Brain pericyte (primary cell): ENCODE measurements around the gene DDI1.
"Not testable (repeated sequence)": the region's sequence is repeated elsewhere in the genome, so short reads cannot be mapped to it uniquely, and the experiment has no call there.

Source experiments
- DNase-seq: peaks from one replicate; pipeline ENCODE4 v3.0.0-alpha.2; 2012; ENCODE audit warnings: low read depth, low spot score

The DDI1 gene

DNA sequence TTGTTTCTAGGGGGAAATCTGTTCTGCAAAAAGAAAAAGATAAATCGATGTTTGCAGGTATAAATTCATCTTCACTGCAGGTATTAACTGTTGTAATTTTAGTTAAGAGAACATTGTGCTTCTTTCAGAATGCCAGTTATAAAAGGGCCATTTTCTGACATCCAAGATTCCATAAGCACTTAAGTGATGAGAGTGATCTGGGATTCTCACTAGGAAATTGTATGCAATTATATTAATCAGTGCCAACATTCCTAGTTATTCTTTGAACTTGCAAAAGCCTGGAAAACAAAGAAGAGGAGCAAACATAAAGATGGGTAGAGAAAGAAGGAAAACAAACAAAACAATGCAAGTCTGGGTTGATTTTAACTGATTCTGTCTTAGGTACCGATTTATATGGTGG lies 5.4 kb downstream of the DDI1 start:
- no peak for DNase-seq

DNA sequence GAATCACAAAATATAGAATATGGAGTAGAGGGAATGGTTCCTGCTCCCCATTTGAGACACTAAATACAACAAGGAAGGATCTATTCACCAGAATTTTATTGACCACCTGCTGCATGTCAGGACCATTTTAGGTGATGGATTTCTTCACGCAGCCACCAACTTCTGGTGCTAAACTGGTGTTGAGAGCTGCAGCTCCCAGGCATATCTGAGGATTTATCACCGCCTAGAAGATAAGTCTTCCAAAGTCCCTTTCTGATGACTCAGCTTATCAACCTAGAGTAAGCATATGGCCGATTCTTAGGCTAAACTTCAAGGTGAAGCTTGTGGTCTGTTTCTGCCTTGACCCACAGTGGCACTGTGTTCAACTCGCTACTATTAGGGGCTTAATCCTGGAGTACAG lies 6.7 kb downstream of the DDI1 start:
- DNase-seq, result no peak

- no peak for DNase-seq
These were observed 7.3 kb downstream of the DDI1 start for GRCh38 chr11:104043678-104044239.

- no peak for DNase-seq
These were observed 9.9 kb downstream of the DDI1 start for GRCh38 chr11:104046331-104046730.

DNA sequence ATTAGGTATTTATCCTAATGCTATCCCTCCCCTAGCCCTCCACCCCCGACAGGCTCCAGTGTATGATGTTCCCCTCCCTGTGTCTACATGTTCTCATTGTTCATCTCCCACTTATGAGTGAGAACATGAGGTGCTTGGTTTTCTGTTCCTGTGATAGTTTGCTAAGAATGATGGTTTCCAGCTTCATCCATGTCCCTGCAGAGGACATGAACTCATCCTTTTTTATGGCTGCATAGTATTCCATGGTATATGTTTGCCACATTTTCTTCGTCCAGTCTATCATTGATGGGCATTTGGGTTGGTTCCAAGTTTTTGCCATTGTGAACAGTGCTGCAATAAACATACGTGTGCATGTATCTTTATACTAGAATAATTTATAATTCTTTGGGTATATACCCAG lies 10.4 kb downstream of the DDI1 start:
- not testable (repeated sequence) for DNase-seq

- DNase-seq, result no peak
These were observed 12.7 kb downstream of the DDI1 start for GRCh38 chr11:104049116-104049515.

GRCh38 chr11:104051778-104052177 lies 15.3 kb downstream of the DDI1 start:
- DNase-seq, result no peak

DNA sequence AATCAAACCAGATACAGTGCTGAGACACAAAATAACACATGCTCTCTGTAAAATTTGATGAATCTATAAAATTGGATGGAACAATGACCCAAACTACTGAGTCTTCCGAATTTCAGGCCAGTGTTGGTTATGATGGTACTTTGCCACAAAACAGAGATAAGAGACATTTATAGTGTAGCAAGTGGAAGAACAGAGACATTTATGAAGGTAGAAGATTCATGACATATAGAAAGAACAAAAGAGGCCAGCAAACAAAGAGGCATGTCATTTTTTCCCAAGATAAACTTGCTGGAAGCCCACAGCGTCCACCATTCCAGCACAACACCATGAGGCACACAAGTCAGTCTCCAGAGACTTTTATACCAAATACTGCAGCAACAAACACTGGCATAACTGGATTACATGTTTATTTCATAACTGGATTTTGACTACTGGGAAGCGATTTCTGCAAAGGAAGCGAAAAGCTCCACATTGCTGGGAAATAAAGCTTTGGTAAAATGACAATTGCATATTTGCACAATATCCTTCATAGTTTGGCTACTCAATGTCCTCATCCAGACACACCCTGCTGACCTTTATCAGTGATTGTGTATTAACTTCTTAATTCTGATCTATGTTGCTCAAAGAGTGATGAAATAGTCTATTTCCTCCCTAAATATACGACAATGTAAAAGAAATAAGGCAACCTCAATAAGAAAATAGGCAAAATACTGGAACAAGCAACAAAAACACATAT lies 17.5 kb downstream of the DDI1 start:
- DNase-seq, result no peak

- no peak for DNase-seq
These were observed 18.6 kb downstream of the DDI1 start for GRCh38 chr11:104054911-104055529.

GRCh38 chr11:104055596-104055995 lies 19.2 kb downstream of the DDI1 start:
- DNase-seq, result no peak

DNA sequence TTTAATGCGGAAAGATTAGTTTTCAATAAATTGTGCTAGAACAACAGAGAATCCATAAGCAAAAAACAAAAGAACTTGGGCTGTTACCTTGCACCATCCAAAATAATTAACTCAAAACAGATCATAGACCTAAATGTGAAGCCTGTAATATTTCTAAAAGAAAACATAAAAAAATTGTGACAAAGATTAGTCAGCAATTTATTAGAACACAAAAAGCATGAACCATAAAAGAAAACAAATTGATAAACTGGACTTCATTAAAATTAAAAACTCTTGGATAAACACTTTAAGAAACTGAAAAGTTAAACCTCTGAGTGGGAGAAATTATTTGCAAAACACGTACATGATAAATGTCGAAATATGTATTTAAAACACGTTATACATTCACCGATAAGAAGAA lies 21.5 kb downstream of the DDI1 start:
- no peak for DNase-seq

- no peak for DNase-seq
These were observed 22.2 kb downstream of the DDI1 start for GRCh38 chr11:104058680-104059079.

GRCh38 chr11:104060004-104060794 lies 23.8 kb downstream of the DDI1 start:
- no peak for DNase-seq

GRCh38 chr11:104060820-104061219 lies 24.4 kb downstream of the DDI1 start:
- no peak for DNase-seq

DNA sequence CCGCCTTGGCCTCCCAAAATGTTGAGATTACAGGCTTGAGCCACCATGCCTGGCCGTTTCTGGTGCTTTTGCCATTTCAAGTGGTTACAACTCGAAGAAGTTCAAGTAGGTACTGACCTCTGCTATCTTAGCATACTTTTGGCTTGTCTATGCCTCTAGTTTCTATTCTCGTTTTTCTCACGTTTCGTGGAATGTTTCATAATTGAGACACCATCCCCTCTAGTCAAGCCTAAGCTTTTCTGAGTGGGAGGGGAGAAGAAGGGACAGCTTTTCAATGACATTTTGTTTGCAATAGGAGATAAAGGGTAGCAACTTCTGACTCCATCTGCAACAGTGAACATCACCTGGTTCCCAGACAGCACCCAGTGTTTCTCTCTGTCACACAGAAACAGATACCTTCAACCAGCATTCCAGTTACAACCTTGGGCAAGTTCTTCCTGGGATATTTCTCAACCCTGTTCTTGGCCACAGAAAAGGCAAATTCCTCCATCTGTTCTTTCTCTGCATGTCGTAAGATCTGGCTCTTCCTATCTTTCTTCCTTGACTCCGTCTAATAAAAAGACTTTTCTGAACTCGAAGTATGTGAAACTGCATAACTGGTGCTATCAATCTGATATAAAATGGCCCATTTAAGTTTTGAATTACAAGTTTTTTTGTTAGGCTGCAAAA lies 25.5 kb downstream of the DDI1 start:
- no peak for DNase-seq

- no peak for DNase-seq
These were observed 27.7 kb downstream of the DDI1 start for GRCh38 chr11:104064034-104064630.

DNA sequence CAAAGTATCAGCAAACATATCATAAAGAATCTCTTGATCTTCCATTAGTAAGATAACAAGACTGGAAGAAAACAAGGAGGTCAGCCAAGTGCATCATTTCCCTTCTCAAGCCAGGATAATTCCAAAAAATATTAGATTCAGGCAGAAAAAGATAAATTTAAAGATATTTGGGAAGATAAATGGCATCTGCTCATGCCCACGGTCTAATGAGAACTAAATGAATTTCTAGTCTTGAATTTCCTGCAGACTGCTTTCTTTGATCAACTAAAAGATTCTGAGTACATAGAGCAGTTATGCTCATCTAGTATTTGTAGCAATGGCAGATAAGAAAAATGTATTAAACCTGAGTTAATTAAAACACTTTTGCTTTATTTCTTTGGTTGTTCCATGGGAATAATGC lies 31.1 kb downstream of the DDI1 start:
- DNase-seq, result no peak

DNA sequence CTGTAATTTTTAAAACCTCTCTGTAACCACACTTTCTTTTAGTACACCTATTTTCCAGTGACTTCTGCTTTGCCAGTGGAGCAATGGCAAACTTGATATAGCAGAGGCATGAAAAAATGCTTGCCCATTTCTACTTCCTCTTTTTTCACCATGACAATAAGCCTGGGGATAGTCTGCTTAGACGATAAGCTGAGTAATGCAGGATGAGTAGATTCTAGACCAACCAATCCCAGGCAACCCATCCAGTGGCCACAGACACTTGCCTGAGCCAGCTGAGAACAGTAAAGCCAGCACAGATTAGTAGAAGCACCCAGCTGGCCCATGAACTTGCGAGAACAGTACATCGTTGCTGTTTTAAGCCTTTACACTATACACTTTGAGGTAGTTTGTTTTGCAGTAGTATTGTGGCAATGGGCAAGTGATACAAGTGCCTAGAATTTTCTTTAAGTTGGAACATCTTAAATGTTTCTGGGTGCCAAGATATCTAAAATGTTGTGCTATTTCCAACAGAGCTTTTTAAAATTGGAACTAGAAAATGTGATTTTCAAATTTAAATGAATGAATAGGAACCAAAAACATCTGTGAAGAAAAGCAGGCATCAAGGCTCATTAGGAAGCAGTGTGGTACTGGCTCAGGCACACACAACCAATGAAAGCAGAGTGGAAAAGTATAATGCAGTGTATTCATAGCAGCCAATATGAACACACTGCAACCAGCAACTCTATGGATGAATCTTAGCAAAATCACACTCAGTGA lies 37.7 kb downstream of the DDI1 start:
- no peak for DNase-seq

- no peak for DNase-seq
These were observed 38.7 kb downstream of the DDI1 start for GRCh38 chr11:104075091-104075490.

- no peak for DNase-seq
These were observed 39.3 kb downstream of the DDI1 start for GRCh38 chr11:104075706-104076105.

- no peak for DNase-seq
These were observed 40.0 kb downstream of the DDI1 start for GRCh38 chr11:104076455-104076854.
